Lung (tissue), 12 donors: ENCODE measurements around the gene SFTPD. TPM values are rescaled to one million over a fixed set of nuclear protein-coding genes. Genes with fewer than 3 reads are reported as not detected.

Source experiments
- ATAC-seq: fragments of 200-7000 bp; cut with Tn5 transposase; one replicate; pipeline ENCODE4 v1.9.1; 2020; ENCODE audit warnings: moderate number of reproducible peaks; ENCODE audit not compliant: insufficient read depth, low FRiP score
- DNase-seq, 3 donors: peaks; one replicate each; pipeline ENCODE4 v3.0.0-alpha.2; 2013 to 2017
- H3K27ac ChIP-seq, 2 donors: one replicate each; pipeline ENCODE4 v1.5.1; 2013; ENCODE audit warnings: mild to moderate bottlenecking in 2 of 2, moderate library complexity in 2 of 2, control low read depth in 1 of 2, inconsistent platforms in 1 of 2, low read depth in 1 of 2, low read length in 1 of 2
- H3K27me3 ChIP-seq, 3 donors: one replicate each; pipeline ENCODE4 v1.5.1; 2013; ENCODE audit warnings: low read length in 2 of 3; ENCODE audit not compliant: control insufficient read depth in 3 of 3, insufficient read depth in 3 of 3
- H3K36me3 ChIP-seq, 4 donors: one replicate each; pipeline ENCODE4 v1.5.1; 2013; ENCODE audit warnings: low read length in 4 of 4, mild to moderate bottlenecking in 1 of 4, moderate library complexity in 1 of 4; ENCODE audit not compliant: control insufficient read depth in 4 of 4, insufficient read depth in 4 of 4
- H3K4me1 ChIP-seq, 5 donors: one replicate each; pipeline ENCODE4 v1.5.1; 2013; ENCODE audit warnings: low read length in 5 of 5, mild to moderate bottlenecking in 2 of 5, moderate library complexity in 1 of 5; ENCODE audit not compliant: control insufficient read depth in 5 of 5, insufficient read depth in 5 of 5
- H3K4me3 ChIP-seq: one replicate; pipeline ENCODE4 v1.5.1; 2013; ENCODE audit warnings: mild to moderate bottlenecking, control low read depth, moderate library complexity
- H3K9ac ChIP-seq, 2 donors: one replicate each; pipeline ENCODE4 v1.5.1; 2013; ENCODE audit warnings: low read length in 2 of 2, control low read depth in 1 of 2; ENCODE audit not compliant: insufficient read depth in 1 of 2
- H3K9me3 ChIP-seq, 4 donors: one replicate each; pipeline ENCODE4 v1.5.1; 2013; ENCODE audit warnings: low read length in 3 of 4, mild to moderate bottlenecking in 1 of 4, moderate library complexity in 1 of 4; ENCODE audit not compliant: control insufficient read depth in 4 of 4, insufficient read depth in 3 of 4
- CTCF ChIP-seq: IDR thresholded peaks from 2 replicates; pipeline ENCODE4 v1.5.1; 2012; ENCODE audit warnings: mild to moderate bottlenecking; ENCODE audit errors: control extremely low read depth, extremely low read depth
- WGBS, 2 donors: extraction: QIAGEN DNeasy Blood & Tissue Kit; methylation state at CpG; one replicate each; pipeline ENCODE4 v1.1.7; 2013; 5-methylcytosine and 5-hydroxymethylcytosine counted together
- polyA plus RNA-seq, 2 donors: library from polyadenylated mRNA; stranded (reverse); fragments of 200-250 nt; gene quantifications; one replicate each; pipeline ENCODE4 v1.2.1, GENCODE V29; 2013
- total RNA-seq, 2 donors: library from RNA; depleted of rRNA in 1 of 2; stranded (reverse); fragments of >200 nt in 1 of 2; gene quantifications; one replicate each; pipeline ENCODE4 v1.2.1, GENCODE V29; 2014 to 2021
- donor health status: control.
- donor health status: control.
- donor health status: Bipolar disorder and iron deficiency.
- donor health status: healthy.
- donor health status: DM: yes; HTN: yes; CAD: no.

SFTPD gene
- total and polyA plus RNA-seq, 4 donors: 216 to 661 (median 635) TPM

GRCh38 chr10:79976999-79977398 lies 28.1 kb upstream of the SFTPD start:
- DNase-seq (no peak), ATAC-seq (no peak)
- Histone ChIP-seq H3K4me1 (peaks cover 0 to 16% (median 6%) of the 10 kb centered on the region in 5 donors), H3K9ac (no peak overlapping the region), H3K27me3 (peaks cover 0 to 3% (median 0%) of the 10 kb centered on the region in 3 donors), H3K27ac (no peak overlapping the region), H3K9me3 (peaks cover 0 to 2% (median 0%) of the 10 kb centered on the region in 4 donors), H3K36me3 (no peaks in the 10 kb centered on the region), H3K4me3 (no peak overlapping the region)
- 84 to 87% methylated on average over 2 of the region's 2 CpGs for WGBS, 2 donors
- TF ChIP-seq CTCF: no peak

GRCh38 chr10:79970062-79970461 lies 21.2 kb upstream of the SFTPD start:
- no peak overlapping the region for H3K4me3 ChIP-seq
- DNase-seq (no peak), ATAC-seq (no peak)
- no peaks in the 10 kb centered on the region for H3K36me3 ChIP-seq
- H3K4me1 ChIP-seq: no peaks in the 10 kb centered on the region
- no peak overlapping the region for H3K27ac ChIP-seq
- no peak overlapping the region for H3K9ac ChIP-seq
- H3K27me3 ChIP-seq: no peaks in the 10 kb centered on the region
- H3K9me3 ChIP-seq: peaks cover 0 to 3% (median 1%) of the 10 kb centered on the region in 4 donors
- TF ChIP-seq CTCF: no peak

- Histone ChIP-seq H3K4me3 (no peak overlapping the region), H3K27me3 (no peaks in the 10 kb centered on the region), H3K36me3 (no peaks in the 10 kb centered on the region), H3K9me3 (peaks cover 0 to 13% (median 0%) of the 10 kb centered on the region in 4 donors), H3K27ac (peak overlapping the region in 1 of 2 donors; percentile 52), H3K4me1 (peaks cover 0 to 8% (median 0%) of the 10 kb centered on the region in 5 donors), H3K9ac (peak overlapping the region in 1 of 2 donors; percentile 39)
- 45 to 87% methylated on average over 5 of the region's 5 CpGs for WGBS, 2 donors
- TF ChIP-seq CTCF: no peak
- ATAC-seq (no peak), DNase-seq (no peak)
These were observed 999 bp downstream of the SFTPD start for GRCh38 chr10:79947787-79948424.

- no peak for ATAC-seq
- 46 to 67% methylated on average over 2 of the region's 2 CpGs for WGBS, 2 donors
- DNase-seq: no peak
- no peak overlapping the region for H3K27ac ChIP-seq
- H3K27me3 ChIP-seq: no peaks in the 10 kb centered on the region
- H3K4me3 ChIP-seq: no peak overlapping the region
- H3K9me3 ChIP-seq: peaks cover 0 to 6% (median 0%) of the 10 kb centered on the region in 4 donors
- peaks cover 0 to 11% (median 0%) of the 10 kb centered on the region in 5 donors for H3K4me1 ChIP-seq
- no peak for TF ChIP-seq CTCF
- H3K9ac ChIP-seq: no peak overlapping the region
- H3K36me3 ChIP-seq: no peaks in the 10 kb centered on the region
These were observed 1.9 kb downstream of the SFTPD start for GRCh38 chr10:79947083-79947415.
